Fibroblast of lung (primary cell): ENCODE measurements around the gene PLA2G5. TPM values are rescaled to one million over a fixed set of nuclear protein-coding genes. Genes with fewer than 3 reads are reported as not detected.

ENCODE experiments used
- DNase-seq, 2 donors: peaks; one replicate each; pipeline versions ENCODE4 v3.0.0 to v3.0.0-alpha.2; 2010; ENCODE audit warnings: low read depth in 2 of 2
- H2AFZ ChIP-seq: 2 replicates; pipeline ENCODE4 v1.5.1; 2012; ENCODE audit warnings: low read length, control low read depth, inconsistent platforms
- H3K27ac ChIP-seq: 2 replicates; pipeline ENCODE4 v1.5.1; 2011; ENCODE audit warnings: low read length, control low read depth; ENCODE audit not compliant: insufficient read depth
- H3K27me3 ChIP-seq: 2 replicates; pipeline ENCODE4 v1.5.1; 2011; ENCODE audit warnings: mild to moderate bottlenecking, low read length; ENCODE audit not compliant: control insufficient read depth, insufficient read depth
- H3K36me3 ChIP-seq: 2 replicates; pipeline ENCODE4 v1.5.1; 2011; ENCODE audit warnings: low read length; ENCODE audit not compliant: control insufficient read depth, insufficient read depth
- H3K4me1 ChIP-seq: 2 replicates; pipeline ENCODE4 v1.5.1; 2011; ENCODE audit warnings: low read length; ENCODE audit not compliant: control insufficient read depth, insufficient read depth; ENCODE audit errors: extremely low read depth
- H3K4me2 ChIP-seq: 2 replicates; pipeline ENCODE4 v1.5.1; 2011; ENCODE audit warnings: low read length, control low read depth; ENCODE audit not compliant: insufficient read depth; ENCODE audit errors: extremely low read depth
- H3K4me3 ChIP-seq, 4 experiments: fragments of 200-600 bp in 1 of 4; sonication (generic) in 1 of 4; replicated peaks in 1 of 4; 2 replicates each; pipeline ENCODE4 v1.5.1; 2011 to 2016; ENCODE audit warnings: low read length in 4 of 4, low read depth in 3 of 4, mild to moderate bottlenecking in 3 of 4, control low read depth in 2 of 4, inconsistent platforms in 1 of 4, mixed read lengths in 1 of 4; ENCODE audit not compliant: insufficient read depth in 1 of 4; ENCODE audit errors: control extremely low read depth in 1 of 4
- H3K79me2 ChIP-seq: 2 replicates; pipeline ENCODE4 v1.5.1; 2012; ENCODE audit warnings: mild to moderate bottlenecking, low read length, inconsistent platforms; ENCODE audit not compliant: control insufficient read depth, insufficient read depth
- H3K9ac ChIP-seq: 2 replicates; pipeline ENCODE4 v1.5.1; 2011; ENCODE audit warnings: mild to moderate bottlenecking, low read length, control low read depth; ENCODE audit not compliant: insufficient read depth
- H3K9me3 ChIP-seq: 2 replicates; pipeline ENCODE4 v1.5.1; 2012; ENCODE audit warnings: low read depth, low read length; ENCODE audit not compliant: control insufficient read depth, insufficient read depth
- H4K20me1 ChIP-seq: 2 replicates; pipeline ENCODE4 v1.5.1; 2011; ENCODE audit warnings: low read length; ENCODE audit not compliant: control insufficient read depth, insufficient read depth; ENCODE audit errors: extremely low read depth
- EZH2 ChIP-seq: IDR thresholded peaks from 2 replicates; pipeline ENCODE4 v1.5.1; 2012; ENCODE audit warnings: low read length, control low read depth, mild to moderate bottlenecking; ENCODE audit errors: missing control alignments
- polyA plus RNA-seq, 2 donors: library from polyadenylated mRNA; depleted of rRNA in 1 of 2; stranded (reverse) in 1 of 2; unstranded in 1 of 2; fragments of >200 nt; gene quantifications; 2 replicates each; pipeline ENCODE4 v1.2.1, GENCODE V29; 2011 to 2012; ENCODE audit warnings: missing spikeins in 1 of 2
- total RNA-seq: library from RNA; depleted of rRNA; stranded (reverse); fragments of >200 nt; gene quantifications from 2 replicates; pipeline ENCODE4 v1.2.1, GENCODE V29; 2014
- TF ChIP-seq, protein P1 (sequence below), 2 donors: IDR thresholded peaks in 1 of 2; conservative IDR thresholded peaks in 1 of 2; 1 replicate in 1 of 2; 2 replicates in 1 of 2; pipeline ENCODE4 v1.5.1; 2011 to 2012; ENCODE audit warnings: low read length in 2 of 2, control low read depth in 1 of 2, inconsistent platforms in 1 of 2, low read depth in 1 of 2, mild to moderate bottlenecking in 1 of 2

The PLA2G5 gene
- total and polyA plus RNA-seq, 2 donors (not counting 1 experiment from before 2014, with no cell fraction given), result 1.1 to 27.4 TPM

DNA sequence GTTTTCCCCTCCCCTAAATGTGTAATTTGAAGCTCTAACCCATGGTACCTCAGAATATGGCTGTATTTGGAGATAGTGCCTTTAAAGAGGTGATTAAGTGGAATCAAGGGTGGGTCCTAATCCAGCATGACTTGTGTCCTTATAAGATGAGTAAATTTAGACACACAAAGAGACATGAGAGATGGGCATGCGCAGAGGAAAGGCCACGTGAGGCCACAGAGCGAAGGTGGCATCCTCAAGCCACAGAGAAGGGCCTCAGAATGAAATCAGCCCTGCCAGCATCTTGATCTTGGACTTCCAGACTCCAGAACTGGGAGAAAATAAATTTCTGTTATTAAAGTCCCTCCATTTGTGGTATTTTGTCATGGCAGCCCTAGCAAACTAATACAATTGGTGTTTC lies 66.3 kb downstream of the PLA2G5 start:
- no peaks in the 10 kb centered on the region for H3K79me2 ChIP-seq
- H3K27me3 ChIP-seq, result no peaks in the 10 kb centered on the region
- DNase-seq, result no peak
- no peak overlapping the region for H3K9ac ChIP-seq
- TF ChIP-seq, protein P1, sequence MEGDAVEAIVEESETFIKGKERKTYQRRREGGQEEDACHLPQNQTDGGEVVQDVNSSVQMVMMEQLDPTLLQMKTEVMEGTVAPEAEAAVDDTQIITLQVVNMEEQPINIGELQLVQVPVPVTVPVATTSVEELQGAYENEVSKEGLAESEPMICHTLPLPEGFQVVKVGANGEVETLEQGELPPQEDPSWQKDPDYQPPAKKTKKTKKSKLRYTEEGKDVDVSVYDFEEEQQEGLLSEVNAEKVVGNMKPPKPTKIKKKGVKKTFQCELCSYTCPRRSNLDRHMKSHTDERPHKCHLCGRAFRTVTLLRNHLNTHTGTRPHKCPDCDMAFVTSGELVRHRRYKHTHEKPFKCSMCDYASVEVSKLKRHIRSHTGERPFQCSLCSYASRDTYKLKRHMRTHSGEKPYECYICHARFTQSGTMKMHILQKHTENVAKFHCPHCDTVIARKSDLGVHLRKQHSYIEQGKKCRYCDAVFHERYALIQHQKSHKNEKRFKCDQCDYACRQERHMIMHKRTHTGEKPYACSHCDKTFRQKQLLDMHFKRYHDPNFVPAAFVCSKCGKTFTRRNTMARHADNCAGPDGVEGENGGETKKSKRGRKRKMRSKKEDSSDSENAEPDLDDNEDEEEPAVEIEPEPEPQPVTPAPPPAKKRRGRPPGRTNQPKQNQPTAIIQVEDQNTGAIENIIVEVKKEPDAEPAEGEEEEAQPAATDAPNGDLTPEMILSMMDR (conservative IDR thresholded peaks at IDR 0.05 in 1 of 2, IDR thresholded peaks at IDR 0.05 in 1 of 2; ENCODE audit: low read depth in 1 of 2, low read length in 2 of 2), result no peak
- TF ChIP-seq EZH2, result no peak
- H2AFZ ChIP-seq, result no peak overlapping the region
- H3K4me2 ChIP-seq, result no peak overlapping the region
- H3K36me3 ChIP-seq, result no peaks in the 10 kb centered on the region
- no peaks in the 10 kb centered on the region for H3K4me1 ChIP-seq
- no peak overlapping the region for H3K27ac ChIP-seq
- H3K4me3 ChIP-seq, result no peak overlapping the region
- H3K9me3 ChIP-seq, result no peaks in the 10 kb centered on the region
- no peaks in the 10 kb centered on the region for H4K20me1 ChIP-seq

DNA sequence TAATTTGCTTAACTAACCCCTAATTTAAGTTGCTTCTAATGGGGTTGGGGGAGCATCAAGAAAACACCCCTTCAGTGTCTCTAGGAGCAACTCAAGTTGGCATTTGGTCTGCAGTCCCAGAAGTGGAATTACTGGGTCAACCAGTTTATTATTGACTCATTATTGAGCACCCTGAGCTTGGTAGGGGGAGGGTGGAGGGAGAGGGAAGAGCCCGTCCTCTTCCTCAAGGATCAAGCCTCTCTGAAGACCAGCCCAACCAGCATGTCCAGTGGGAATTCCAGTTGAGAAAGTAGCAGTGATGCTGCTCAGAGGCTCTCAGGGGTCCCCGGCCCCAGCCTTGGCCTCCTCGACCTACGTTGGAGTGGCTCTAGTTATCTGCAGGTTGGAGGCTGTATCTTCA lies 67.1 kb downstream of the PLA2G5 start:
- no peak for TF ChIP-seq EZH2
- TF ChIP-seq, protein P1 (conservative IDR thresholded peaks at IDR 0.05 in 1 of 2, IDR thresholded peaks at IDR 0.05 in 1 of 2; ENCODE audit: low read depth in 1 of 2, low read length in 2 of 2), result no peak
- Histone ChIP-seq H3K9me3 (no peaks in the 10 kb centered on the region), H3K79me2 (no peaks in the 10 kb centered on the region), H3K4me2 (no peak overlapping the region), H3K4me1 (no peaks in the 10 kb centered on the region), H2AFZ (no peak overlapping the region), H3K4me3 (no peak overlapping the region), H3K9ac (no peak overlapping the region), H3K27me3 (no peaks in the 10 kb centered on the region), H4K20me1 (no peaks in the 10 kb centered on the region), H3K36me3 (no peaks in the 10 kb centered on the region), H3K27ac (no peak overlapping the region)
- DNase-seq, result no peak

DNA sequence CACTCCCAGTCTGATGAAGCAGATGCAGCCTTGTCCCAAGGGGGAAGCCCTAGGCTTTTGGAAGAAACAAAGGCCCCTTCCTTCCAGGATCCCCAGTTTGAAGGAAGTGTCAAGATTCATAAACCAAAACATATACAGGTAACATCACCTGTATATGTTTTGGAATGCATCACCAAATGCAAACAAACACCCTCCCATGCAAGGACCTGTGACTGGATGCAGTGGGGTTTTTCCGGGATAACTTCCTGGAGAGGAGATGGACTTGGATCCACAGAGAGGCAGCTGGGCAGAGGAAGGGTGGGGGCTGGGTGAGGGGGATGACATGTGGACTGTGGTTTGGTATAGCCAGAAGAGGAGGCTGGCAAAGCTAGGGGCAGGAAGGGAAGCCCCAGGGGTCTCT lies 67.6 kb downstream of the PLA2G5 start:
- H3K9ac ChIP-seq, result no peak overlapping the region
- H3K27ac ChIP-seq, result no peak overlapping the region
- no peak overlapping the region for H3K4me2 ChIP-seq
- no peak overlapping the region for H2AFZ ChIP-seq
- no peak for DNase-seq
- no peaks in the 10 kb centered on the region for H4K20me1 ChIP-seq
- no peaks in the 10 kb centered on the region for H3K9me3 ChIP-seq
- no peaks in the 10 kb centered on the region for H3K4me1 ChIP-seq
- H3K27me3 ChIP-seq, result no peaks in the 10 kb centered on the region
- no peaks in the 10 kb centered on the region for H3K36me3 ChIP-seq
- H3K4me3 ChIP-seq, result no peak overlapping the region
- H3K79me2 ChIP-seq, result no peaks in the 10 kb centered on the region
- no peak for TF ChIP-seq EZH2
- TF ChIP-seq, protein P1 (conservative IDR thresholded peaks at IDR 0.05 in 1 of 2, IDR thresholded peaks at IDR 0.05 in 1 of 2; ENCODE audit: low read depth in 1 of 2, low read length in 2 of 2), result no peak
